GDM1 (cell line): ENCODE data around the gene TADA2A.
"Not testable (repeated sequence)": the region's sequence is repeated elsewhere in the genome, so short reads cannot be mapped to it uniquely, and the experiment has no call there.

Source experiments
- DNase-seq: peaks from one replicate; lab custom pipeline; 2025; lab: John Stamatoyannopoulos, UW

Gene TADA2A

GRCh38 chr17:37400505-37400904 is 6.2 kb upstream of the TADA2A start:
- DNase-seq = no peak

DNA sequence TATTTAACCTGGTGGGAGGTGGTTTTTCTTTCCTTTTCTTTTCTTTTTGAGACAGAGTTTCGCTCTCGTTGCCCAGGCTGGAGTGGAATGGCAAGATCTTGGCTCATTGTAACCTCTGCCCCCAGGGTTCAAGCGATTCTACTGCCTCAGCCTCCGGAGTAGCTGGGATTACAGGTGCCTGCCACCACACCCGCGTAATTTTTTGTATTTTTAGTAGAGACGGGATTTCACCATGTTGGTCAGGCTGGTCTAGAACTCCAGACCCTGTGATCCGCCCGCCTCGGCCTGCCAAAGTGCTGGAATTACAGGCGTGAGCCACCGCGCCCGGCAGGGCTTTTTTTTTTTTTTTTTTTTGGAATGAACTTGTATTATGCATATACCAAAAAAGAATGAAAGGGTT is 1.2 kb upstream of the TADA2A start:
- DNase-seq = not testable (repeated sequence)

DNA sequence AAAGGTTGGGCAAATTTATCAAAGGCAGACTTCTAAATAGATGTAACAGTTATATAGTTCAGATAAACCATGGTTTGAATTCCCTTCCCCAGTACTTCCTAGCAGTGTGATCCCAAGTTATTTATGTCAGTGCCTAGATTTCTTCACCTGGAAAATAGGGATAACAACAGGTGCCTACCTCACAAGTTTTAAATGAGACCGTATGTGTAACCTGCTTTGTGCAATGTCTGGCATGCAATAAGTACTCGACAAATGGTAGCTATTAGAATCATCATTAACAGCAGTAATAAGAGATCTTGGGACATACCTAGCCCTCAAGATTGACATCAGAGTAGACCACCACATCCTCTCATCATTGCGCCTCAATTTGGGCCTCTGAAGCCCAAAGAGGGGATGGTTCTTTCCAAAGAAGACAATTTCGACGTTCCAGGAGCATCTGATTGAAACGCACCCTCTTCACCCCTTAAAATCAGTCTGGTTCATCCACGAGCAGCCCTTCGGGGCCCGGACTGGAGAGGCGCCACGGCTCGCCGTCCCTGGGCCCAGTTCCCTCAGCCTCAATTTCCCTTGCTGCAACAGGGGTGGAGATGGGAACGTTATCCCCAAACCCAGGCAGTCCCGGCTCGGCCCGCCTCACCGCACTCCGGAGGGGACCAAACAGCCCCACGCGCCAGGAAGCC is 591 bp upstream of the TADA2A start:
- DNase-seq = no peak

- DNase-seq = not testable (repeated sequence)
Measured at GRCh38 chr17:37408145-37408479, 1.4 kb downstream of the TADA2A start.

DNA sequence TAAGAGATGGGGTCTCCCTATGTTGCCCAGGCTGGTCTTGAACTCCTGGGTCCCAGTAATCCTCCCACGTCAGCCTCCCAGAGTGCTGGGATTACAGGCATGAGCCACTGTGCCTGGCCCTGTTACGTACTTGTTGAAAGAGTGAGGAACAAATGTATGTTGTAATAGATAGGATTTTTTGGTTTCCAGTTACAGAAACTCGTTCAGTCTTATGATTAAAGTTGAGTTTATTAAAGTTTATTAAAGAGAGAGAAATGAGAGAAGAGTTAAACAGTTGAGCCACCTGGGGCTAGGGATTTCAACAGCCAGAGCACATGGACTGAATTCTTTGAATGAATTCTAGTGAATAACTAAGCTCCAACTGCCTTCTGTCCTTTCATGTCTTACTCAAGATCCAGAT is 3.7 kb downstream of the TADA2A start:
- DNase-seq = no peak

DNA sequence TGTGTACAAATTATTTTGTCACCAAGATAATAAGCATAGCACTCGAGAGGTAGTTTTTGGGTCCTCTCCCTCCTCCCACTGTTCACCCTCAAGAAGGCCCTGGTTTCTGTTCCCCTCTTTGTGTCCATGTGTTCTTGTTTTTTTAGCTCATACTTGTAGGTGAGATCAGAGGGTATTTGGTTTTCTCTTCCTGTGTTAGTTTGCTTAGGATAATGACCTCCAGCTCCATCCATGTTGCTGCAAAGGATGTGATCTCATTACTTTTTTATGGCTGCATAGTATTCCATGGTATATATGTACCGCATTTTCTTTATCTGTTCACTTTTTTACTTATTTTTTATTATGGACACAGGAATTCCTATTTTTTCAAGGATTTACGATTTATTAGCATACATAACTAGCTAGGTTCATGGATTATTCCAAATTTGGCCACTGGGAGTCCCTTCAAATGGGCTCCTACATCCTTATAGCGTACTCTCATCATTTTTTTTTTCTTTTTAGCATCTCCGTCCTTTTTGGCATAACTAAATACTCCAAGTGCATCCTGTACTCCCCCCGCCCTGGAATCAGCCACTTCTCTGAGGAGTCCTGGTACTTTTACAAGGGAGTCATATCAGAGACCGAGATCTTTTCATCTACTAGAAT is 7.3 kb downstream of the TADA2A start:
- DNase-seq = no peak

DNA sequence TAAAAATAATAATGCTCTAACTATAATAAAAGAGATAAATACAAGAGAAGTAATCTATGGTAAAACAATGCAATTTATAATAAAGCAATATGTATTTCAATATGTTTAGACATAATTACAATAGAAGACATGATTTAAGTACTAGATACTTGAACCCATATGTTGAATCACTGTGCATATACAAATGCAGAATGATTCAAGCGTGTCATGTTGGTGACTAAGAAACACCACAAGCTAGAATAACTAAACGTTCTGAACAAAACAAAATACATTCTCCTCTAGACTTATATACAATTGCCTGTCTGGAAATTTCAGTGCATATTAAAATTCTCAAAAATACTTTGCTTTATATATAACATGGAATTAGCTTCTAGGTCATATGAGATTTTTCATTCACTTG is 11.2 kb downstream of the TADA2A start:
- no peak for DNase-seq

DNA sequence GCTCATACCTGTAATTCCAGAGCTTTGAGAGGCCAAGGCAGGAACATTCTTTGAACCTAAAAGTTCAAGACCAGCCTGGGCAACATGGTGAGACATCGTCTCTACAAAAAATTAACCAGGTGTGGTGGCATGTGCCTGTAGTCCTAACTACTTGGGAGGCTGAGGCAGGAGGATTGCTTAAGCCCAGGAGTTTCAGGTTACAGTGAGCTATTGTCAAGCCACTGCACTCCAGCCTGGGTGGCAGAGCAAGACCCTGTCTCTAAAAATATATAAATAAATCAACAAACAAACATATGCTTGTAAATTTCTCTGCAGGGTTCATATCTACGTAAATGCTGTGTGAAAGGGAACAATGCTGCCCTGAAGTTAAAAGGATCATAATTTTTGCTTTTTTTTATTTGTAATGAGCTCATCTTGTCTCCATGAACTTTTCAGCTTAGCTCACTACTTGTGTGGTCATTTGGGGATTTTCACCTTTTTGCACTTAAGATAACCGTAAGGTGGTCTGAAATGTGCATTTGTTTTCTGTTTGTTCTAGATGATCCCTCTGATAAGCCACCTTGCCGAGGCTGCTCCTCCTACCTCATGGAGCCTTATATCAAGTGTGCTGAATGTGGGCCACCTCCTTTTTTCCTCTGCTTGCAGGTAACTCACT is 16.4 kb downstream of the TADA2A start:
- DNase-seq = no peak

GRCh38 chr17:37425268-37425667 is 18.6 kb downstream of the TADA2A start:
- DNase-seq = no peak

GRCh38 chr17:37429039-37429438 is 22.4 kb downstream of the TADA2A start:
- DNase-seq = no peak

DNA sequence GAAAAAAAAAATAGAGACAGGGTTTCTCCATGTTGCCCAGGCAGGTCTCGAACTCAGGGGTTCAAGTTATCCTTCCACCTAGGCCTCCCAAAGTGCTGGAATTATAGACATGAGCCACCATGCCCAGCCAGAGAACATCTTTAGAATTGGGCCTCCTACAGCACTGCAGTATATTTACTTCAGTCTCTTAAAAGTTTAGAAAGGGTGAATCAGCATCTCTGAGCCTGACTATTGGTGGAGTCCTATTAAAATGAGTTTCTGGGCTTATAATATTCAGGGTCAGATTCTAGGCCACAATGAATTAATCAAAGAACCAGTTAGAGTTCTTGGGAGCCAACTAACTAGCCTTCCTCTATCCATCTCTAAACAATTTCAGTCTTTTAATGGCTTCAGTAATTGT is 22.8 kb downstream of the TADA2A start:
- no peak for DNase-seq

DNA sequence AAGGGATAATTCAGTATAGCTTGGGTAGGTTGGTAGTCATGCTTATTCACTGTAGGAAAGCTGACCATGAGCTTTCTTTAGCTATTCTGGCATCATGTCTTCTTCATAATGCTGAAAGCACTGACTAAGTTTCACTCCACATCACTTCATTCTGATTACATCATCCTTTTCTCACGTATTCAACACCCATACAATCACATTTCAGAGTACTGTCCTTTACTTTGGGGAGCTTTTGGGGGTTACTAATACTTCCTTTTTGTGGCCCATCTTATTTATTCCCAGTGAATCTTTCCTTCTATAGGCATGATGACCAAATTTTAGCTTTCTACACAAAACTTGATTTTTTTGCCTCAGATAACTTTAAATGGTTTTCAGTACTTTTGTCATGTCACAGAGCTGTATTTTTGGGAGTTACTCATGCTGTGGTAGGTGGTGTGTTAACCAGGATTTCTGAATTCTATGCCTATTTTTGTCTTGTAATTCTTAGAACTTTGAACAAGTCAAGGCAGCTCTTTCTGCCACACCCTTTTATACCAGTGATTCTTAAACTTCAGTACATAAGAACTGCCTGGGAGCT is 23.5 kb downstream of the TADA2A start:
- no peak for DNase-seq

DNA sequence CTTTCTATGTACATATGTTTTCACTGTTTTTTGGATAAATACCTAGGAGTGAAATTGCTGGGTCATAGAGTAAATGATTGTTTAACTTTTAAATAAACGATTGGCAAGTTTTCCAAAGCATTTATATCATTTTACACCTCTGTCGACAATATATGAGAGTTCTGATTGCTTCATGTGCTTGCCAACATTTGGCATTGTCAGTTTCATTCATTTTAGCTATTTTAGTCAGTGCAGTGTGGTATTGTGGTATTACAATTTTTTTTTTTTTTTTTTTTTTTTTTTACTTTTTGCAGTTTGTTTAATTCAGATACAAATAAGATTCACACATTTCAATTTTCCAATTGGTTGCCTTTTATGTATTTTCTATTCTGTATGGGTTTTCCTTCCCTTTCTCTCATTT is 26.0 kb downstream of the TADA2A start:
- DNase-seq = no peak

DNA sequence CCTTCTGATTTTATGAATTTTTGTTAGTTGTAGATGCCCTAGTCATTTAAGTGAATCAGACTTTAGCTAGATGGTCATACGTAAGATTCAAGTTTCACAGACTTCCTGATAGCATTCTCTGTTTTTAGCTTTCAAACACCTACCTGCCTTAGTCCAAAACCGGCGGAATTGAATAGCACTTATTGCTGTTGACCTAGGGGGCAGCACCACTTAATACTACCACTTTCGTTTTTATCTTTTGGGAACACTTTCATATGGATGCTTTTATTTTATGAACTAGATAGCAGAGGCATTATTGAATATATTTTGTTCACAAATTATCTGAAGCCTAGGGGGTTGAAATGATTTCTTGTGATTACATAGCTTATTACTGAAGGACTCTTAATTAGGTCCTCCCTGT is 31.5 kb downstream of the TADA2A start:
- DNase-seq = no peak

DNA sequence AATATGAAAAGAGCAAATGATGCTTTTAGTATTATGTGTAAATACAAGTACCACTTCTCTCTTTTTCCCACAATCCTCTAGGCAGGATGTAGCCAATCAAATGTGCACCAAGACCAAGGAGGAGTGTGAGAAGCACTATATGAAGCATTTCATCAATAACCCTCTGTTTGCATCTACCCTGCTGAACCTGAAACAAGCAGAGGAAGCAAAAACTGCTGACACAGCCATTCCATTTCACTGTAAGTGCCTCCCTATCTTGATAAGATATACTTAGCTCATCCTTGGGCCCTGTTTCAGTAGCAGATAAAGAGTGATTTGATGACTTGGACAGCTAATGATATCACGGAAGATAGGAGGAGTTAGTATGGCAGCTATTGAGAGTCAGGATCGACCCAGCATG is 33.7 kb downstream of the TADA2A start:
- no peak for DNase-seq

- DNase-seq = not testable (repeated sequence)
Measured at GRCh38 chr17:37441369-37442014, 34.8 kb downstream of the TADA2A start.

DNA sequence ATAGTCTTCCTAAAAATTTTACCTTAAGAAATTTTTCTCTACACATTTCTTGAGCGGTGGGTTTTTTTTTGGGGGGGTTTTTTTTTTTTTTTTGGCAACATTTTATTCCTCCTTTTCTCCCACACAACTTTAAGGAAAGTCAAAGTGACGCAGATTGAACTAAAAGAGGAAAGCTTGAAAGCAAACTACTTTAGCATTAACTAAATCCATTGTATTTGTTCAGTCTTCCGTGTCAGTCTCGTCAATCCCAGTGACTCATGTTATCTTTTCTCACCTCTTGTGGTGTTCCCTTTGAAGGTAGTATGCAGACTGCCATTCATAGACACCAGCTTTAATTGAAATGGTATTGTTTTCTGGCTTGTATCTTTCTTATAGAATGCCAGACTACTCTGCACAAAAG is 39.3 kb downstream of the TADA2A start:
- no peak for DNase-seq

DNA sequence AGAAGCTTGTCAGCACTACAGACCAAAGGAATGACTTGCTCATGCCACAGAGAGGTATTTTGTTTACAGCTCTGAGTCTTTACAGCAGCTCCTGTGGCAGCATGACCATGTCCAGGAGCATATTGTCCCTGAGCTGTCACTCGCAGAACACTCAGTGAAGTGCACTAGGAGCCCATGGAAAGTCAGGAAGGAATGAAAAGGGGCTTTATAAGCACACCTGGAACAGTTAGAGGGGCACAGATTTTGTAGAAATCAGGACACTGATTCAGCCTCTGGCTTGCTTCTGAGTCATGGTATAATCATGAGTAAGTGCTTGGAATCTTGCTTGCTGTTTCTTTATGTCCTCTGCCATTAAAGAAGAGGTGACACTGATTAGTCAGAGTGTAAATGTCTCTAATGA is 41.0 kb downstream of the TADA2A start:
- no peak for DNase-seq

DNA sequence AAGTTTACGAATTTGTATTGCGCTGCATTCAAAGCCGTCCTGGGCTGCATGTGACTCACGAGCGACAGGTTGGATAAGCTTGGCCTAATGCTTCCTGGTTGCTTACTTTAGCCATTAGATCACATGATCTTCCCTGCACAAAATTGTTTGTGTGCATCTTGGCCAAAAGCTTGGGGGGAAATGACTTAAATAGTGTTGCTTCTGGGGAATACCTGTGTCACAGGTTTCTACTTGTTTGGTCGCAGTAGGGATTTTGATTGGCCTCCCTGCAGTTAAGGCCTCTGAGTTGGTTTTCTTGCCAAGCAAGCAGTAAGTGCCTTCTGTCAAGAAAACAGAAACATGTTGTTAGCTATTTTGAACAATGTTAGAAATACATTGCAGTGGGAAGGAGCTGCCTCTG is 43.4 kb downstream of the TADA2A start:
- no peak for DNase-seq

DNA sequence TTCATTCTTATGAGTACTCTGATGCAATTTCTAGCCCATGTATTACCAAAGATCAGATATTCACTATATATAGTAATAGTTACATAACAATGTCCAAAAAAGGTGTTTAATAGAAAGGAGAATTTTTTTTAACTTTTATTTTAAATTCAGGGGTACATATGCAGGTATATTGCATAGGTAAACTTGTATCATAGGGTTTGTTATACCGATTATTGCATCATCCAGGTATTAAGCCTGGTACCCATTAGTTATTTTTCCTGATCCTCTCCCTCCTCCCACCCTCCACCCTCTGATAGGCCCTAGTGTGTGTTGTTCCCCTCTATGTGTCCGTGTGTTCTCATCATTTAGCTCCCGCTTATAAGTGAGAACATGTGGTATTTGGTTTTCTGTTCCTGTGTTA is 51.1 kb downstream of the TADA2A start:
- not testable (repeated sequence) for DNase-seq

DNA sequence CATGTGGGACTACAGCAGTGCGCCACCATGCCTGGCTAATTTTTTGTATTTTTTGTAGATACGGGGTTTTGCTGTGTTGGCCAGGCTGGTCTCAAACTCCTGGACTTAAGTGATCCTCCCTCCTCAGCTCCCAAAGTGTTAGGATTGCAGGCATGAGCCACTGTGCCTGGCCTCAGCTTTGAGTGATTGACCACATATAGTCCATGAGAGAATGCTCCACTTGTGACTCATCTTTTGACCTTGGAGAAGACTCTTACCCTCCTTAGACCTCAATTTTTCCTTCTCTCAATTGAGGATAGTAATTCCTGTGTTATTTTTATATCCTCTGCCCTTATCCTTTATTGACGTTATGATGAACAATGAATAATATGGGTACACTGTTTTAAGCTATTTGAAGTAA is 52.1 kb downstream of the TADA2A start:
- DNase-seq = no peak

- no peak for DNase-seq
Measured at GRCh38 chr17:37461668-37462067, 55.0 kb downstream of the TADA2A start.

GRCh38 chr17:37462492-37462891 is 55.8 kb downstream of the TADA2A start:
- no peak for DNase-seq
